ENCODE measurements around the gene RAB35.

RAB35 gene

DNA sequence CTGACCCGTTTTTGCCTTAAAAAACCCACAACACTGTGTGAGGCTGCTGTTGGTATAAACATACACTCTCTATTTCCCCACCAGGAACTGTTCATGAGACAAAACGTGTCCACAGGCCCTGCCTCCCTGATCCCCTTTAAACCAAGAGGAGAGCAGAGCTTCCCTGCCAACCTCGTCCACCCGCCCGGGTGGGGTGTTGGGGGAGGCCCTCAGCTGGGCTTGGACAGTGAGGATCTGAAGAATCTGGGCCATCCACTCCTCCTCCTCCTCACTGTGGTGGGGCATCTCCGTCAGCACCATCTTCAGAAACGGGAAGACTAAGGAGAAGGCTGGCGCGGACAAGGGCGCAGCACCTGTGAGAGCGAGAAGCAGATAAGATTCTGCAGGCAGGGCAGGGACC lies 41.1 kb upstream of the RAB35 start:
- Histone ChIP-seq H3K4me1 (no peaks in the 10 kb centered on the region), H3K4me3 (ENCODE audit: low read depth, low read length) (no peak overlapping the region), H3K9me3 (no peaks in the 10 kb centered on the region), H3K36me3 (peaks cover 98% of the 10 kb centered on the region), H3K27me3 (no peaks in the 10 kb centered on the region)
- TF ChIP-seq, protein P1, sequence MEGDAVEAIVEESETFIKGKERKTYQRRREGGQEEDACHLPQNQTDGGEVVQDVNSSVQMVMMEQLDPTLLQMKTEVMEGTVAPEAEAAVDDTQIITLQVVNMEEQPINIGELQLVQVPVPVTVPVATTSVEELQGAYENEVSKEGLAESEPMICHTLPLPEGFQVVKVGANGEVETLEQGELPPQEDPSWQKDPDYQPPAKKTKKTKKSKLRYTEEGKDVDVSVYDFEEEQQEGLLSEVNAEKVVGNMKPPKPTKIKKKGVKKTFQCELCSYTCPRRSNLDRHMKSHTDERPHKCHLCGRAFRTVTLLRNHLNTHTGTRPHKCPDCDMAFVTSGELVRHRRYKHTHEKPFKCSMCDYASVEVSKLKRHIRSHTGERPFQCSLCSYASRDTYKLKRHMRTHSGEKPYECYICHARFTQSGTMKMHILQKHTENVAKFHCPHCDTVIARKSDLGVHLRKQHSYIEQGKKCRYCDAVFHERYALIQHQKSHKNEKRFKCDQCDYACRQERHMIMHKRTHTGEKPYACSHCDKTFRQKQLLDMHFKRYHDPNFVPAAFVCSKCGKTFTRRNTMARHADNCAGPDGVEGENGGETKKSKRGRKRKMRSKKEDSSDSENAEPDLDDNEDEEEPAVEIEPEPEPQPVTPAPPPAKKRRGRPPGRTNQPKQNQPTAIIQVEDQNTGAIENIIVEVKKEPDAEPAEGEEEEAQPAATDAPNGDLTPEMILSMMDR (IDR thresholded peaks at IDR 0.05; ENCODE audit: low read depth, low read length) = no peak
- DNase-seq = no peak

DNA sequence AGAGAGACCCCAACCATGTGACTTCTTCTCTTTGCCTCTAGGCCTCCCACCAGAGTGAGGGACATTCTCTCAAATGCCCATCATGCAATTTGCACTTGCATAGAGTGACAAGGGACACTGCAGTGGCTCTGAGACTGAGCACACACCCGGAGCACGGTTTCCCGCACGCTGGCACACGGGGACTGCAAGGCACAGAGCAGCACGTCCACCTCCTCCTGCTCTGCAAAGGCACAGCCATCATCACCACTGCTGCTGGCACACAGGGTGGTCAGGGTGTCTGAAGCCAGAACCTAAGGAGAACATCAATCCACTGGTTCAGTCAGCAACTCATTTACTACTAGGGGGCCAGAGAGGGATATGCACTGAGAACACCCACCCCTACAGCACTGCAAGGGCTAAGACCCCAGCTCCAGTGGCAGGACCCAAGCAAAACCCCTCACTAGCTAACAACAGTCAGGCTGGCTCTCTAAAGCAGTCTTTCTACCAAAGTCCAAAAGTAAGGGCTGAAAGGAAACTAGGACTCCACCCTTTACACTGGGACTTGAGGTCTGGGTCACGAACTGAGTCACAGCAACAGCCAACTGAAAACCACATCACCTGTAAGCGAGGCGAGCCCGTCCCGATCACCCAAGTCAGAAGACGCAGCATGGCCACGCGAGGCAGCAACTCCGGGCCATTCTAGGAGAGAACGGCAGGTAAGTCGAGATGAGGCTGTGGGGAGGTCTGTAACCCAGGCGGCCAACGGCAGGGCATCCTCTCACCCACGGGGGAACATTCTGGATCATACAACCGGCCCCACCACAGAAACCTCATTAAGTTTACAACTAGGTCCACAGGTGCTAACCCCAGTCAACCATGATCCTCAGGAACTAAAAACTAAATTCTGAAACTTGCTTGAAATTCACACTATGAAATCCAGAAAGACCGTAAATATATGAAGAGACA lies 40.0 kb upstream of the RAB35 start:
- H3K9me3 ChIP-seq = no peaks in the 10 kb centered on the region
- no peak overlapping the region for H3K4me3 ChIP-seq (ENCODE audit: low read depth, low read length)
- no peak for DNase-seq
- no peaks in the 10 kb centered on the region for H3K4me1 ChIP-seq
- H3K36me3 ChIP-seq = peaks cover 92% of the 10 kb centered on the region
- no peaks in the 10 kb centered on the region for H3K27me3 ChIP-seq
- TF ChIP-seq, protein P1 (IDR thresholded peaks at IDR 0.05; ENCODE audit: low read depth, low read length) = no peak

DNA sequence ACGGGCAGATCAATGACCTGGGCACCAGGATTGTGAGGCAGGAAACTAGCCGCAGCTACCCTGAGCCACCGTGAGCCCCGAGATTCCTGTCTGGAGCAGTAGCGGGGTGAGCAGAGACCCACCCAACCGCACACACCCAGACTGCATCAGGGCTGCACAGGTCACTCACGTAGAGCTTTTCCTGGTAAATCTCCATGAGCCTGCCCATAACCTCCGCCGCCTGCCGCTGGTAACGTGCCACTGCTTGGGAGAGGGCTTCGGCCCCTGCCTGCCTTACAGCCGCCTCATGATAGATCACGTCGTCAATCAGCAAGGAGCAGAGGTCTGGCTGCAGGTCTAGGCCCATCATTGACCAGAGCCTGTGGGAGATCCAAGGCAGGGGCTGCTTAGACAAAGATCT lies 38.5 kb upstream of the RAB35 start:
- no peak for DNase-seq
- Histone ChIP-seq H3K36me3 (peaks cover 86% of the 10 kb centered on the region), H3K4me3 (ENCODE audit: low read depth, low read length) (no peak overlapping the region), H3K9me3 (no peaks in the 10 kb centered on the region), H3K27me3 (no peaks in the 10 kb centered on the region), H3K4me1 (no peaks in the 10 kb centered on the region)
- TF ChIP-seq, protein P1 (IDR thresholded peaks at IDR 0.05; ENCODE audit: low read depth, low read length) = no peak

DNA sequence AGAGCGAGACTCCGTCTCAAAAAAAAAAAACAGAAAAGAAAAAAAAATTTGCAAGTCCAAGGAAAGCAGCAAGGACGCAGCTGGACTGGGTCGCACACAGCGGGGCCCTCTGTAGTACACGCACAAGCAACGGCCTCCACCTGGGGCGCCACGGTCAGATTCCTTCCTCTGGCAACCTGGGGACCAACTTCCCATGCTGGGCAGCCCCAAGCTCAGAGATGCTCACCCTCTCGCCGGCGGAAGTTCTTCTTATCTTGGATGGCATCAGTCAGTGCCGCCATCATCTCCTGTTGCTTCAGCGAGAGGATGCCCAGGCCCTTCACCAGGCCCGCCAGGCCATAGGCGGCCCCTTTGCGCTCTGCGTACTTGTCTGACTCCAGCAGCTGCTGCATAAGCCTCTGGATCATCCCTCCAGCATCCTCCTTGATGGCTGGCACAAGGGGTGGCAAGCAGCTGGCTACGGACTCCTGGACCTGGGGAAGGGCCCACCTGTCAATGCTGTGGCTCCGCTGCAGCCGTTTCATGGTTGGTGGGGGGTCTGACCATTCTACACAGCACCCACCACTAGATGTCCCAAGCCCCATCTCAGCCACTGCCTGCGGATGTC lies 34.5 kb upstream of the RAB35 start:
- Histone ChIP-seq H3K9me3 (no peaks in the 10 kb centered on the region), H3K27me3 (no peaks in the 10 kb centered on the region), H3K4me1 (no peaks in the 10 kb centered on the region), H3K4me3 (ENCODE audit: low read depth, low read length) (no peak overlapping the region), H3K36me3 (peaks cover 86% of the 10 kb centered on the region)
- no peak for DNase-seq
- TF ChIP-seq, protein P1 (IDR thresholded peaks at IDR 0.05; ENCODE audit: low read depth, low read length) = no peak

DNA sequence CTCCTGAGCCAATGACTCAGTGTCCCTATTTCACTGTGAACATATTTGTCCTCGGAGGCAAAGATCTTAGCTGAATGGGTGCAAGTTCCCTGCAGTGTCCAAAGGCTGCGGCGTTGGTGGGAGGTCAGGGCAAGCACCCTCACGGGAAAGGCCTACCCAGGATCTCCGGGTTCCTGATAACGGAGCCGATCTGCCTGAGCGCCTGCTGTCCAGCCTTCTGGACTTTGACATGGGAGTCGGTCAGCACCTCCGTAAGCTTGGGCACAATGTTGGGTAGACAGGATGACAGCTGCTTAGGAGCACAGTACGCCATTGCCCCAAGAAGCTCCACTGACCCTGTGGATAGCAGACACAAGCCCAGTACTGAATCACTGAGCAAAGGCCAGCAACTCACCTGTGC lies 31.5 kb upstream of the RAB35 start:
- Histone ChIP-seq H3K4me3 (ENCODE audit: low read depth, low read length) (no peak overlapping the region), H3K27me3 (no peaks in the 10 kb centered on the region), H3K9me3 (no peaks in the 10 kb centered on the region), H3K36me3 (peaks cover 85% of the 10 kb centered on the region), H3K4me1 (no peaks in the 10 kb centered on the region)
- no peak for DNase-seq
- TF ChIP-seq, protein P1 (IDR thresholded peaks at IDR 0.05; ENCODE audit: low read depth, low read length) = no peak

DNA sequence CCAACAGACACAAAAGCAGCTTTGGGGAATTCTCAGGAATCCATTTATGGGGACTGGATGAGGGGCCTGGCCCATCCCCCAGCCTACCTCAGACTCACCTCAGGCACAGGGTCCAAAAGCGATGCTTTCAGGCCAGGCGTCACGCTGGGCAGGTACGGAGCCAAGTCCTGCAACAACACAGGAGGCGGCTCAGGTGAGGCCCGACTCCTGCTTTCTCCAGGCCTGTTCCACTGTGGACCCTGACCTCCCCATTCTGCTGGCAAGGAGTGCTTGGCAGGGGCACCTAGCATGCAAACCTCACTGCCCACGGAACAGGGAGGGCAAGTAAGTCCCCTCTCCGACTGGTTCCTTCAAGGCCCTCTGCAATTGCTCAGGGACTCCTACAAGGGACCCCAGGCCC lies 28.6 kb upstream of the RAB35 start:
- no peak for DNase-seq
- Histone ChIP-seq H3K9me3 (no peaks in the 10 kb centered on the region), H3K36me3 (peaks cover 97% of the 10 kb centered on the region), H3K4me1 (no peaks in the 10 kb centered on the region), H3K4me3 (ENCODE audit: low read depth, low read length) (no peak overlapping the region), H3K27me3 (no peaks in the 10 kb centered on the region)
- TF ChIP-seq, protein P1 (IDR thresholded peaks at IDR 0.05; ENCODE audit: low read depth, low read length) = no peak

Data from BE2C (cell line).